GM12872 (cell line): ENCODE measurements around the gene ZNF467.

Source experiments
- TF ChIP-seq, protein P1 (sequence below): IDR thresholded peaks from 3 replicates; pipeline ENCODE4 v1.5.1; 2011; ENCODE audit warnings: low read depth, mild to moderate bottlenecking, low read length, moderate library complexity; ENCODE audit not compliant: insufficient read depth

ZNF467 gene

DNA sequence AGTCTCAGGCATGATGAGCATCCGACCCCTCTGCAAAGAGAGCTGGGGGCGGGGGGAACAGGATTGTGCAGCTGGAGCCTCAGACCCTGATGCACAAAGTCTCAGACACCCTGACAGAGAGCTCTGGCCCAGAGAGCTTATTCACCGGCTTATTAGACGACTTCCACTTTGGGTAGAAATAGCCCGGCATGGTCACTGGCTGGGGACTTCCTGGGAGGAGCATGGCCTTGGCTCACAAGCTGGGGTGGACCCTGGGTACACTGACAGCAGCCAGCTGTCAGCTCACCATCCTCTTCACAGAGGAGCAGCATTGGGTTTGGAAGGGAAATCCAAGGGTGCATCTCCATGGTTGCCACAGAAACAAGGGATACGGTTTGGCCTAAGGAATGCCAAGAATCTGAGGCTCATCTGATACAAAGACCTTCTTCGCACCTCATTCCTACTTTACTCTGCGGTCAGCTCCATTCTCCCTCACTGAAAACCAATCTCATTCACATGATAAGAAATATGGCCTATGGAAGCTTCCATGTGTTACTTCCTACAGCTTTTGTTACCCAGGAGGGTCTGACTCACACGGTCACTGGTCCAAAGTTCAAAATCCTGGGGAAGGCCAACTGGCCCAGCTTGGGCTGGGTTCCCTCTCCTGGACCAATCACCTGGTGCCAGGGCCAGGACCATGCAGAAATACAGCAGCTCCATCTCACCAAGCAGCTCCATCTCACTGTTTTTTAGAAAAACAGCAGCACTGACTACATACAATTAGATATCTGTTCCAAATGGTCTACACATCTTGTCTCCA lies 25.1 kb downstream of the ZNF467 start:
- TF ChIP-seq, protein P1, sequence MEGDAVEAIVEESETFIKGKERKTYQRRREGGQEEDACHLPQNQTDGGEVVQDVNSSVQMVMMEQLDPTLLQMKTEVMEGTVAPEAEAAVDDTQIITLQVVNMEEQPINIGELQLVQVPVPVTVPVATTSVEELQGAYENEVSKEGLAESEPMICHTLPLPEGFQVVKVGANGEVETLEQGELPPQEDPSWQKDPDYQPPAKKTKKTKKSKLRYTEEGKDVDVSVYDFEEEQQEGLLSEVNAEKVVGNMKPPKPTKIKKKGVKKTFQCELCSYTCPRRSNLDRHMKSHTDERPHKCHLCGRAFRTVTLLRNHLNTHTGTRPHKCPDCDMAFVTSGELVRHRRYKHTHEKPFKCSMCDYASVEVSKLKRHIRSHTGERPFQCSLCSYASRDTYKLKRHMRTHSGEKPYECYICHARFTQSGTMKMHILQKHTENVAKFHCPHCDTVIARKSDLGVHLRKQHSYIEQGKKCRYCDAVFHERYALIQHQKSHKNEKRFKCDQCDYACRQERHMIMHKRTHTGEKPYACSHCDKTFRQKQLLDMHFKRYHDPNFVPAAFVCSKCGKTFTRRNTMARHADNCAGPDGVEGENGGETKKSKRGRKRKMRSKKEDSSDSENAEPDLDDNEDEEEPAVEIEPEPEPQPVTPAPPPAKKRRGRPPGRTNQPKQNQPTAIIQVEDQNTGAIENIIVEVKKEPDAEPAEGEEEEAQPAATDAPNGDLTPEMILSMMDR: no peak

DNA sequence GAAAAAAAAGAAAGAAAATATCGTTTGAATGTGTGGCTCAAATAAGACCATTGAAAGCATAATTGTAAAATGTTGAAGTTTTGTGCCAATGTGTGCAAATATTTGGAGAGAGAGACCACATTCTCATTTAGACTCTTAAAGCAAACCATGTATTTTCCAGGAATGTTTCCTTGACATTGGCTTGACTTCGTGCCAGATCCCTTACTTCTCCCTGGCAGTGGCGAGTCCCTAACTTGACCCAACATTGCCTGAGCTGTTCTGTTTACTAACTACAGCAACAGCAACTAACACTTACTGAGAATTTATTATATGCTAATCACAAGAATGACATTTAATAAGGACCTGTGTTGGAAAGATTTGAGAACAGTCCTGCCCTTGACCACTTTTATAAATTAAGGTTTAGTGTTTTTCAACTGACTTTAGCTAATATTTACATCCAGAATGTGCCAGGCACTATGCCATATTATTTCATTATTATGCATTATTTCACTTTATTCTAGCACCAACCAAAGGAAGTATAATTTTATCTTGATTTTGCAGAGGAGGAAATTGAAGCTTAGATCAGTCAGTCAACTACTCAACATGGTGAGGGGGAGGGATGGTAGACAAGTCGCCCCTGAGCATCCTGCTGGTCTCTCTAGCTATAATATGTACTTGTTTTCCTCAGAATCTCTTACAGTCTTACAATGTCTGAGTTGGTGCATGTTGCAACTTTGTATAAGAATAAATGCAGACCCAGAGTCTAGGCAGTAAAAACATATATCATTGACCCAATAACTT lies 29.7 kb downstream of the ZNF467 start:
- TF ChIP-seq, protein P1: no peak

DNA sequence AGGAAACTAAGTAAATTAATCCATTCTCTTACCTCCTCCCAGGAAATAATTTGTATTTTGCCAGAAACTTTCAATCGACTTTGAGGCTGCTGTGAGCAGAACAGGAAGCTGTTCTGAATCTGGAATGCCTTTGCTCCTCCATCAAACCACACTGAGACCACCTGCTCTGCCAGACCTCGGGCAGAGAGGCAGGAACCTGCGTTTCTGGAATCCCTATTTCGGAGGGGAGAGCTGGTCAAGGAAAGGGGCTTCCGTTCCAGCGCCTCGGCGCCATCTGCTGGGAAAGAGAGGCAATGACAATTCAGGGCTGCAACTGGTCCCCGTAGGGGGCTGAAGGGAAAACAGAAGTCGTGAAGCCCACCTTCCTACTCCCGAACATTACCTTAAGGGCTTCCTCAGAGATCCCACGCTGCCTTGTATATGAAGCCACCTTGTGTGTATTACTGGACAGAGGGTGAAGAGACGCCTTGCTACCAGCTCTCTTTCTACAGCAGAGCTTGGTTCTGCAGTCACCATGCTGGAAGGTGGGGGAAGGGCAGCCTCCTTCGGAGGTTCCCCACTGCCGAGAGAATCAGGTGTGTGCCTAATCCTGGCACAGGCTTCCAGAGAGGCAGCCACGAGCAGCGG lies 31.2 kb downstream of the ZNF467 start:
- TF ChIP-seq, protein P1: peak; percentile 97

DNA sequence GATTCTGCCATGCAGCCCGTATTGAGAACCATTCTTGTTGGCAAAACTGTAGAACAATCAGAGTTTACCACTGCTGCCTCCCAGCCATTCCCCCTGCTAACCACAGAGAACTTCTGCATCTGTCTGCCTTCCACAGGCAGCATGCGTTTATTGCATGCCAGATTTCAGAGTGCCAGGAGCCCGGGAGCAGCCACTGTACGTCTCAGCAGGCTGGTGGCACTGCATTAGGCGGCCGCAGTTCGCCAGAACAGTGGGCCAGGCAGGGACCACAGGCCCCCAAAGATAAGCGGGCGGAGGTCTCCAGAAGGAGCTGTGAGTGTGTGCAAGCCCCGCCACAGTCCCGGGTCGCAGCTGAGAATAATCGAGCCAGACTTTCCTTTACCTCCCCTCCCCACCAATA lies 31.8 kb downstream of the ZNF467 start:
- TF ChIP-seq, protein P1: no peak

DNA sequence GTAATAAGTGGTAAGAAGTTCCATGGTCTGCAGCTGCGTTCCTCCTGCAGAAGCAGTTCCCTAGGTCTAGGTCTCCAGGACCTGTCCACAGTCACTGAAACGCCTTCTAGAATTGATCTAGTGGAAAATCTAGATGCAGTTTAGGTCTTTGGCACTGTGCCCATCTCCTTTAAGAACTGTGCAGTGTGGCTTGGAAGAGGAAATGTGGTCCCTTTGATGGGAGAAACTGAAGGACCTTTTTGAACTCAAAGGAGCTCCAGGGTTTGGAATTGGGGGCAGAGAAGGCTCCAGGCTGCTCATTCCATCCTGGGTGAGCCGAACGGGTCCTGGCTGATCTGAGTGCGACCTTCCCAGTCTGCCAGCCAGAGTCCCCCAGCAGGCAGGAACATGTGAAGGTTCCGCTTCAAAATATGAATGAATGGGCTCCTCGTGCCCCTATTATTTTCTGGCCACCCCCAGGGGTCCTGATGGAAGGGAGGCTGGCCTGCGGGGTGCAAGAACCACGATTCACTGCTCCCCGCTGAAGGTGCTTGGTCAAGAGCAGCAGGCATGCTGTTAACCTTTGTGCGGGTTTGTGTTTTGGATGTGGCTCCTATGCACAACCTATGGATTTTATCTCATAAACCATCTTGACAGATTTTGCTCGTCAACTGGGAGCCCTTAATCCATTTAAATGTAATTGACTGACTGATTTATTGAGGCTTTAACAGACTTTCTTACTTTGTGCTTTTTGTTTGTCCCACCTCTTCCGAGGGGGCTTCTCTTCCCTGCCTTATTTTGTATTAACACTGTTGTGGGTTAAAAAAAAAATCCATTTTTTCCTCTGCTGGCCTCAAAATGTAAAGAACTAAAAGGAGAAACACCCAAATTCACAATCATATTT lies 36.7 kb downstream of the ZNF467 start:
- TF ChIP-seq, protein P1: no peak

DNA sequence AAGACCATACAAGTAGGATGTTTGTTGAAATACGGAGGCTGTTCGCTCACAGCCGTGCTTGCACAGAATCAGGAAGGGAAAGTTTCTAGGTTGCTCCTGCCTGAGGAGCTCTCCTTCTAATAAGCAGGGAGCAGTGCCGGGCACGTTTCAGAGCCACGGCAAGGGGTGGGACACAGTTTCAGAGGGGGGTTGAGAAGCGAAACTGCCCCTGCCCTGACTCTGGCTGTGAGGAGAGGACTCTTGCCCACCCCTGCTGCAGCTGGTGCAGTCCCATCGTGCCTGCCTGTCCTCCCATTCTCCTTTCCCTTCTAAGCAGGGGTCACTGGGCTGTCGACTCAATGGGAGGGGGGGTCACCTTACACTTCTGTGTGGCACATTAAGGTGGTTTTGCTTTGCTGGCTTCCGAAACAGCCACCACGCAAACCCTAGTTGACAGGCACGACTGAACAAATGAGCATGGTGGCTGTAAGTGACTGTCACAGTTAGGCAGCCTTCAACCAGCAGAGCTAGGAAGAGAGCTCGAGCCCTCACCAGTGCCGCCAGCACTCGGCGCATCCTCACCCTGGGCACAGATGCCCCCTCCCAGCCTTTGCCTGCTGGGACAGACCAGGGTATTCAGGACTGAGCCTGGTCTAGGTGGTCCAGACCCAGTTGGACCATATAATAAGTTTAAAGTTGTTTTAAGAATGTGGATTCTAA lies 37.5 kb downstream of the ZNF467 start:
- TF ChIP-seq, protein P1: no peak
